NCI-H748 (cell line): Measurements from ENCODE around the gene DRC7.
A peak's percentile ranks its signal among the peaks of the same experiment; 100 is the strongest.
"Not testable (repeated sequence)": the region's sequence is repeated elsewhere in the genome, so short reads cannot be mapped to it uniquely, and the experiment has no call there.

Experiments
- DNase-seq: peaks from one replicate; lab custom pipeline; 2025; ENCODE audit not compliant: unreplicated experiment; lab: John Stamatoyannopoulos, UW

The DRC7 gene

DNA sequence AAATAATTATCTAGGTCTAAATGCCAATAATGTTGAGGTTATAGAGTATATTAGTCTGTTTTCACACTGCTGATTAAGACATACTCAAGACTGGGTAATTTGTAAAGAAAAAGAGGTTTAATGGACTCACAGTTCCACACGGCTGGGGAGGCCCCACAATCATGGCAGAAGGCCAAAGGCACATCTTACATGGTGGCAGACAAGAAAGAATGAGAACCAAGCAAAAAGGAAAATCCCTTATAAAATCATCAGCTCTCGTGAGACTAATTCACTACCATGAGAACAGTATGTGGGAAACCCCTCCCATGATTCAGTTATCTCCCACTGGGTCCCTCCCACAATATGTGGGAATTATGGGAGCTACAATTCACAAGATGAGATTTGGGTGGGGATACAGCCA, 38.1 kb downstream of the DRC7 start:
- DNase-seq = no peak

DNA sequence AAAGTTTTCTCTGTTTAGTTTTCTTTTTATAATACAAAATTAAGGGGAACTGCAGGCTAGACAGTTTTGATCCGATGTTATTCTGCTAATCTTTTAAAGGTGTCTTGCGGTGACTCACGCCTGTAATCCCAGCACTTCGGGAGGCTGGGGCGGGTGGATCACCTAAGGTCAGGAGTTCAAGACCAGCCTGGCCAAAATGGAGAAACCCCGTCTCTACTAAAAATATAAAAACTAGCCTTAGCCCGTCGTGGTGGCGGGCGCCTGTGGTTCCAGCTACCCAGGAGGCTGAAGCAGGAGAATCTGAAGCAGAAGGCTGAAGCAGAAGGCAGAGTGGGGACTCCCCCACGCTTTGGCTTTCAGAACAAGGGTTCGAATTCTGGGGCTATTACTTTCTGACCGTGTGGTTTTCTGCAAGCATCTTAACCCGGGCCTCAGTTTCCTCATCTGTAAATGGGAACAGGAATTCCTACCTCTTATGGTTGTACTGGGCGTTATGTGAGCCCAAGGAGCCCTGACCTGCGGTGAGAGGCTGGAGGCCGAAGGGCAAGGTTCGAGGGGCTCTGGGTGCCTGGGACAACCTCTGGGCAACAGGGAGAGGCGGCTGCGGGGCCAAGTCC, 39.8 kb downstream of the DRC7 start:
- DNase-seq = no peak

GRCh38 chr16:57734925-57735754, 40.5 kb downstream of the DRC7 start:
- peak; percentile 99 for DNase-seq

DNA sequence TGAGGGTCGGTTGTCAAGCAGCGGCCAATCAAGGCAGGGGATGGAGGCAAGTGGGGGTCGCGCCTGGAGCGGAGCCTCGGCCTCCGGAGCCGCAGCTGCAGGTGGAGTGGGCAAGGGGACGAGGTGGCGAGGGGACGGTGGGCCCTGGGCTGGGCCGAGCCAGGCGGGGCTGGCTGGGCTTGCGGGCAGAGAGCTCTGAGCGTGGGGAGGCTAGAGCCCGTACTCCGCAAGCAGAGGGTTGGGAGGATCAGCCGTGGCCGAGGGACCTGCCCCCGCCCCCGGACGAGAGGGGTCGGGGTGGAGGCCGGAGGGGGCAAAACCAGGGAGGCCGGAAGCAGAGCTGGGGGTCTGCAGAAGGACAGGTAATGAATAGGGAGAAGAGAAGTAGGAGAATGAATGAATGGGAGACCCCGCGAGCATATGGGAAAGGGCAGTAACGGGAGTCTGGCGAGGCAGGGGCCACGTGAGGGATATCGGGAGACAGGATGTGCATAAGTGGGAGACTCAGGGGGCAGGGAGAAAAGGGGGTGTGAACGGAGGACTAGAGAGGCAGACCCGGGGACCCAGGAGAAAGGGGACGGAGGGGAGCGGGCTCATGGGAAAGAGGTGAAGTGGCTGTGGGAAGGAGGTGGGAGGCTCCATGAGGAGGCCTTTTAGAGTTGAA, 41.3 kb downstream of the DRC7 start, which contains the start of gene KATNB1:
Gene KATNB1, plus strand, starts transcription at position 16 of the 664 bp plus-strand sequence. CDS start 1,474 bp downstream, outside the sequence.
- DNase-seq = peak; percentile 30

DNA sequence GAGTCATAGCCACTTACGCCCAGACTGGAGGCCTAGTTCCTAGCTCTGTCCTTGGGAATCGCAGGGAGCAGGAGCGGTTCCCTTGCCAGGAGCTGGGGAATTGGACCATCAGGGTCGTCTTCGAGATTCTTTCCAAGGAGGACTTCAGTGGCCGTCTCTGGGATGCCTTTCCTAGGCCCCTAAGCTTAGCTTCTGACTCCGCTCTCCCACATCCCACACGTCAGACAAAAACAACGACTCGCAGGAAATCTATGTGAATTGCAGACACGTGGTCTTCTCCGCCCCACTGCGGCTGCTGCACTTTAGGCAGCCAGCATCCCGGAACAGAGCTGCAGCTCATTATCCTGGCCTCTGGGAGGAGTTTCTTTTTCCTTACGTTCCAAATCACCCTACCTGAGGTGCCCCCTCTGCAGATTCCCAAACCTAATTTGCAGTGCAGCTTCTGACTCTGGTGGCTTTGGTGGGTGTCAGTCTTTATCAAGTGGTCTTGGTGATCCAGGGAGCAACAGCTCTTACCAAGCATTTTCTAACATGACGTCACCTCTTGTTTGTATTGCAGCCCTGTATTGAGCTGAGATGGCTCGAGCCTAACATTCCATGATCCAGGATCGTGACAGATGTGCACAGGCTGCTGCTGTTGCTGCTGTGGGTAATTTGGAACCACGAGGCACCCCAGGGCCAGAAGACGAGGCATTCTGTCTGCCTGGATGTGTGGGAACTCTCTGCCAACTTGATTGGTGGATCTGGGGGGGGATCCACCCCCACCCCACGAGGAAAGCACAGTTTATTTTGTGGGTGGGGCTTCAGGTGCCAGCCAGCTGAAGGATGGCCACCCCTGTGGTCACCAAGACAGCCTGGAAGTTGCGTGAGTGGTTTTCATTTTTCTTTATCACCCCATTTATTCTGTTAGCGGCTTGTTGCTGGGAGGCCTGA, 42.1 kb downstream of the DRC7 start:
- DNase-seq = peak; percentile 46

DNA sequence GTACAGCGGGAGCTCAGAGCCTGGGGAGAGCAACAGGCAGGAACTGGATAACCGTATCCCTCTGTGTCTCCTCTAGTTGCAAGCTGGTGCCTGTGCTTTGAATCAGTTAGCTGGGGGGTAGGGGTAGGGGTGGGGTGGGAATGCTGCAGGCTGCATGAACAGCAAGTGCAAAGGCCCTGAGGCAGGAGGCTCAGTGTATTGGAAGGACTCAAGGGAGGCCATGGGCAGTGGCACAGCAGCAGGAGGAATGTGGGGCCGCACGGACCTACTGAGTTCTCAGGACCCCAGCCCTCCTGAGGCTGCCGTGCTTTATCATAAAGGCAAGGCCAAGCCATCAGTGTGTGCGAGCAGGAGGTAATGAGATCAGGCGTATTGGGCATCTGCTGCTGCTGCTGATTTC, 44.2 kb downstream of the DRC7 start:
- DNase-seq = no peak

- no peak for DNase-seq
These were observed 45.3 kb downstream of the DRC7 start for GRCh38 chr16:57739756-57740422.

DNA sequence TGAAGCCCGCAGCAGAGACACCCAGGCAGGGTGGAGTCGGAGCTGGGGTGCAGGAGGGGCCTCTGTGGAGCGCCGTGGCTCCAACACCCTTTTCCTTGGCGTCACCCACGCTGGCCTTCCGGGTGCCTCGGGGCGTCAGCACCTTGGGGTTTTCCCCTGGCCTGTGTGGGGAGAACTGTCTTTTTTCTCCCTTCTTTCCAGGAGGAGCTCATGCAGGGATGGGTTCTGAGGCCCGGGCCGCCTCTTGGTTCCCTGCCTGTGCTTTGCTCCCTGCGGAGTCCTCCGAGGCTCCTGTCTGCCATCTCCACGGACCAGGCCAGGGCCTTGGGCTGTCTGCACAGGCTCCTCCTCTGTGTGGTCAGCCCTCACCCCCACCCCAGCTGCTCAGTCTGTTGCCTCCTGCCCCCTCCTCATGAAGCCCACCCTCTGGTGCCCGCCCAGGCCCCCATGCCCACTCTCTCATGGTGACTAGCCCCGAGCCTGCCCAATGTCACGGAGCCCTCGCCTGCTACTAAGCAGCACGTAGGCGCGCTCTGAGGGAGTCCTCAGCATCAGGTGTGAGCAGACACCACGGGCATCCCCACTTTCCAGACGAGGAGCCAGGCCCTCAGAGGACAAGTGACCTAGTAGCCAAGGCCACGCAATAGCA, 45.9 kb downstream of the DRC7 start:
- no peak for DNase-seq

GRCh38 chr16:57741660-57742191, 47.1 kb downstream of the DRC7 start:
- DNase-seq = peak; percentile 25

- DNase-seq = peak; percentile 93
These were observed 47.9 kb downstream of the DRC7 start for GRCh38 chr16:57742543-57742942.

GRCh38 chr16:57743458-57743857, 48.9 kb downstream of the DRC7 start:
- DNase-seq = no peak

DNA sequence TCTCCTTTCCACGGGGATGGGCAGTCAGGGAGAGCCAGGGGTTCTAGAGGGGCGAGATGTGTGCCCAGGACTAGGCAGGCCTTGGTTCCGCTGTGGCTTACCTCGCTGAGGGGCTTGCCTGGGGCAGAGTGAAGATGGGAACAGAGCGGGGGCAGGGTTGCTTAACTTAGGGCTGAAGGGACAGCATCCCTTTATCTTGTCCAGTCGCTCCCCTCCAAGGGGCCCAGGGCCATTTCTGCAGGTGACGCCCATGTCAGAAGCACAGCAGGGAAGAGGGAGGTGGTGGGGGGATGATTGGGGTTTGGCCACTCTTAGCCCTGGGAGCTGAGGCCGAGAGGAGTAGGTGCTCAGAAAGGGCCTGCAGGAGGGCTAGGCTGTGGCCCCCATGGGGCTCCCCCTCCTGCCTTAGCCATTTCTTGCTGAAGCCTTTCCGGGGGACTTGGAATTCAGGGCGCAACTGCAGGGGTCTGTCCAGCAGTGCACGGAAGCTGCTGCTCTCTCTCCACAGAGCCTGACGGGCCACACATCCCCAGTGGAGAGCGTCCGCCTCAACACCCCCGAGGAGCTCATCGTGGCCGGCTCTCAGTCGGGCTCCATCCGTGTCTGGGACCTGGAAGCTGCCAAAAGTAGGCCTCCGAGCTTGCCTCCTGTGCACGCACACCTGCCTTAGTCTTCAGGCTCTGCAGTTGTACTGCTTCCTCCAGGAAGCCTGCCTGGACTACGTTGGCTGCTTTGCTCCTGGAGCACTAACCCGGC, 49.5 kb downstream of the DRC7 start:
- DNase-seq = no peak

DNA sequence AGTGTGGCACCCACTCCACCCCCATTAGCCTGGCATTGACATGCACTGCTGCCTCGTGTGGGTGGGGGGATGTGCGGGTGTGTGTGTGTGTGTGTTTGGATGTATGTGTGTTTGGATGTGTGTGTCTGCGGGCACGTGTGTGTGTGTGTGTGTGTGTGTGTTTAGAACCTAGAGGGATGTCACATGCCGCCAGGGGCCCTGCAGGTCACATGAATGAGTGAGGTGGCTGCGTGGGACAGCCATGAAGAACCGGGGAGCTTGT, 50.0 kb downstream of the DRC7 start:
- DNase-seq = no peak

GRCh38 chr16:57745768-57746167, 51.2 kb downstream of the DRC7 start:
- DNase-seq = no peak

GRCh38 chr16:57746316-57746715, 51.7 kb downstream of the DRC7 start:
- DNase-seq = not testable (repeated sequence)

DNA sequence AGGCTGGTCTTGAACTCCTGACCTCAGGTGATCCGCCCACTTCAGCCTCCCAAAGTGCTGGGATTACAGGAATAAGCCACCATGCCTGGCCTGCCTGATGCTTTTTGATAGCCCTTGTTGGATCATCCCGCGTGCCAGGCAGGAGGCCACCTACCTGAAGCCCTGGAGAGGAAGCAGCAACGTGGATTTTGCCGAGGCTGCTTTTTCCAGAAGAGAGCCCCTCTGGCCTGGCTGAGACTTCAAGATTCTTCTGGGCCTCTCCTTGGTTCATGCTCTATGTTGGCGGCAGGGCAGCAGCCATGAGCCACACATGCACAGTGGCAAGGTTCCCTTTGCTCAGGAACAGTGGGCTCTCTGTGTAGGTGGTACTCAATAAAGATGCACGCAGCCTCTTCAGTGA, 52.5 kb downstream of the DRC7 start:
- no peak for DNase-seq

DNA sequence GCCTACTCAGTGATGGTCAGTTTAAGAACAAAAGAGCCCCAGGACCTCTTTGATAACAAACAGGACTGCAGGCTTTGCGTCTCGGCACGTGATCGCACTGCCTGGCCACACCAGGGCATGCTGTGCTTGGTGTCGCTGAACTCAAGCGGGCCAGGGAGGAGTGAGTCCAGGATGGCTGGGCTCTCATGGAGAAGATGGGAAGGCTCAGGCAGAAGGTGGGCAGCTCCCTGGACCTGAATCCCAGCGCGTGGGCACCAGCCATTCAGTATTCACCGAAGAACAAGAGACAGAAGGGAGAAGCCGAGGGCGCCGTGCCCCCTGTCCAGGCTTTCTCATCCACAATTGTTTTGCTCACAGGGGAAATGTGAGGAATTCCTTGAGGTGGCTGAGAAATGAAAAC, 52.9 kb downstream of the DRC7 start:
- DNase-seq = no peak

GRCh38 chr16:57747996-57748395, 53.4 kb downstream of the DRC7 start:
- DNase-seq = no peak

DNA sequence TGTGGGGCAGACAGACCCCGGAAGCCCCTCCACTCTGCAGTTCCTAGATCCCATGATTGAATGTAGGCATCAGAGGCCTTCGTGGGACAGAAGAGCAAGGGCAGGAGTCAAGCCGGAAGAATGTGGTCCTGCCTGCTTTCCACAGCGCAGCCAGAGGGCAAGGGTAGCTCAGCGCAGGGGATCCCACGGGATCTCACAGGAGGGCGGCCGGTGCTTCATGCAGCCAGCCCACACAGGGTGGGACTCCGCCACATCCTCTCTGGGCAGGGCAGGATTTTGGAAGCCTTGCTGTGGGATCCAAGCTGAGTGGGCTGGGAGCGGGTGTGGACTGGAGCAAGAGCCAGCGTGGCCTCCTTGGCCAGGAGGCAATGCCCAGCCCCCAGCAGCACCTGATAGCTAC, 54.0 kb downstream of the DRC7 start:
- no peak for DNase-seq
